ENCODE data around the gene TAS2R3.

TAS2R3 gene, protein sequence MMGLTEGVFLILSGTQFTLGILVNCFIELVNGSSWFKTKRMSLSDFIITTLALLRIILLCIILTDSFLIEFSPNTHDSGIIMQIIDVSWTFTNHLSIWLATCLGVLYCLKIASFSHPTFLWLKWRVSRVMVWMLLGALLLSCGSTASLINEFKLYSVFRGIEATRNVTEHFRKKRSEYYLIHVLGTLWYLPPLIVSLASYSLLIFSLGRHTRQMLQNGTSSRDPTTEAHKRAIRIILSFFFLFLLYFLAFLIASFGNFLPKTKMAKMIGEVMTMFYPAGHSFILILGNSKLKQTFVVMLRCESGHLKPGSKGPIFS

GRCh38 chr7:141763797-141764196, at the start of gene TAS2R3:
TSS of gene TAS2R3 (plus strand) at chr7:141764097. CDS start at chr7:141764159, 62 bp downstream.
- H3K9me3 Mint-ChIP-seq, result no peaks in the 10 kb centered on the region
- peaks cover 69% of the 10 kb centered on the region for H3K36me3 Mint-ChIP-seq (ENCODE audit: low read depth)
- no peak within 1 kb of the TSS for H3K27ac Mint-ChIP-seq
- H3K4me1 Mint-ChIP-seq (ENCODE audit: low read depth), result peaks cover 6% of the 10 kb centered on the region
- intact Hi-C loops (cut with micrococcal nuclease), result no loop called here
- no peaks in the 10 kb centered on the region for H3K27me3 Mint-ChIP-seq
- H3K4me3 Mint-ChIP-seq, result no peak within 1 kb of the TSS

DNA sequence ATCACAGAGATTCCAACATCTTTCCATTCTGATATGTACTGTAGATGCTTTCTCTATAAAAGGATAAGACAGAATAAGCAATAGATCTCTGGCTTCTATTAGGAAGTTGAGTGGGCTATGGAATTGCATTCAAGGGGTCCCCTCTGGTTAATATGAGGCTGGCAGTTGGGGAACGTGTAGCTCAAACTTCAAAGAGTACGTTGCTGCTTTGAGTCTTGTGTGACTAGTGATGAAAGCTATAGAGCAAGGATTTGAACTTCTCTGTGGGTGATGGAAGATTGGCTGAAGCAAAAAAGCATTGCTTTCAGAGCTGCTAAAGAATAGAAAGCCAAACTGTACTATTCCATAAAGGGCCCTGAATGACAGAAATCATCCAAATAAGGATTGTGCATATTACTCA, 49.3 kb upstream of the TAS2R3 start:
- no peaks in the 10 kb centered on the region for H3K36me3 Mint-ChIP-seq (ENCODE audit: low read depth)
- H3K27me3 Mint-ChIP-seq, result no peaks in the 10 kb centered on the region
- no peaks in the 10 kb centered on the region for H3K9me3 Mint-ChIP-seq
- no peak overlapping the region for H3K27ac Mint-ChIP-seq
- H3K4me3 Mint-ChIP-seq, result no peak overlapping the region
- H3K4me1 Mint-ChIP-seq (ENCODE audit: low read depth), result no peaks in the 10 kb centered on the region
- intact Hi-C loops (cut with micrococcal nuclease), result no loop called here

- H3K9me3 Mint-ChIP-seq, result no peaks in the 10 kb centered on the region
- intact Hi-C loops (cut with micrococcal nuclease), result no loop called here
- H3K36me3 Mint-ChIP-seq (ENCODE audit: low read depth), result no peaks in the 10 kb centered on the region
- H3K4me3 Mint-ChIP-seq, result no peak overlapping the region
- H3K27me3 Mint-ChIP-seq, result no peaks in the 10 kb centered on the region
- H3K4me1 Mint-ChIP-seq (ENCODE audit: low read depth), result no peaks in the 10 kb centered on the region
- no peak overlapping the region for H3K27ac Mint-ChIP-seq
Measured at GRCh38 chr7:141715018-141715417, 48.9 kb upstream of the TAS2R3 start.

DNA sequence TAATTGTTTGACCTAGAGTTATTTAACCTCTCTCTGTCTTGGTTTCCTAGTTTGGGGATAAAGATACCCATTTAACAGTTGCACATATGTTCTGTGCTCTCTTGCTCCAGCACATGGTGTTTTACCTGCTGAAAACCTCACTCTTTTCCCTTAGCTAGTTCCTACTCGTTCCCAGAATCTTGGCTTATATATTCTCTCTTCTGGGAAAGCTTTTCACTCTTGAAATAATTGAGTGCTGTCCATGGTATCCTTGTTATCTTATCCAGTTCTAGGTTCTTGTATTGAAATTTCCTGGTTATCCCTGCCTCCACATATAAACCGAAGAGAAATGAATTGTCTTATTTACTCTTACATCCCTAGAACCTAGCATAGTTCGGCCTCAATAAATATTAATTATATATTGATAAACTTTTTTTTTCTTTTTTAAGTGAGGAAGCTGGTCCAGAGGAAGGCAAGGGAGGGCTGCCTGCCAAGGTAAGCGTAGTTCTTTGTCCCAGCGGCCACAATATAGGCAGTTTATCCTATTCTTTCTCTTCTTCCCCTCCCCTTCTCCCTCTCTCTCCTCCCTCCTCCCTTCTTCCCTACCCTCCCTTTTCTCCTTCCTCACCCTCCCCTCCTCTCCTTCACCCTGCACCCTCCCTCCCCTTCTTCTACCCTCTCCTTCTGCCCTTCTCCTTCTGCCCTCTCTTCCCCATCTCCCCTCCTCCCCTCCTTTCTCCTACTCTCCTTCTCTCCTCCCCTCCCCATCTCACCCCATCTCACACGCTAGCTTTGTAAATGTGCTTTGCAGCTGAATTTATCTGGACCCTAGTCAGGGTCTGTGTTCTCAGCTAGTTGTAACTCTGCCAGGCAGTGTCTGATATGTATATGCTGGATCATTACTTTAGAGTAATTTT, 47.9 kb upstream of the TAS2R3 start:
- intact Hi-C loops (cut with micrococcal nuclease), result no loop called here
- H3K27me3 Mint-ChIP-seq, result no peaks in the 10 kb centered on the region
- no peak overlapping the region for H3K27ac Mint-ChIP-seq
- no peaks in the 10 kb centered on the region for H3K4me1 Mint-ChIP-seq (ENCODE audit: low read depth)
- no peaks in the 10 kb centered on the region for H3K36me3 Mint-ChIP-seq (ENCODE audit: low read depth)
- no peak overlapping the region for H3K4me3 Mint-ChIP-seq
- H3K9me3 Mint-ChIP-seq, result no peaks in the 10 kb centered on the region

GRCh38 chr7:141717450-141717849, 46.4 kb upstream of the TAS2R3 start:
- Mint-ChIP-seq H3K4me1 (ENCODE audit: low read depth) (no peaks in the 10 kb centered on the region), H3K27ac (no peak overlapping the region), H3K36me3 (ENCODE audit: low read depth) (no peaks in the 10 kb centered on the region), H3K9me3 (no peaks in the 10 kb centered on the region), H3K27me3 (no peaks in the 10 kb centered on the region), H3K4me3 (no peak overlapping the region)
- intact Hi-C loops (cut with micrococcal nuclease), result no loop called here

- Mint-ChIP-seq H3K9me3 (no peaks in the 10 kb centered on the region), H3K36me3 (ENCODE audit: low read depth) (no peaks in the 10 kb centered on the region), H3K27ac (no peak overlapping the region), H3K4me3 (no peak overlapping the region), H3K27me3 (no peaks in the 10 kb centered on the region), H3K4me1 (ENCODE audit: low read depth) (no peaks in the 10 kb centered on the region)
- intact Hi-C loops (cut with micrococcal nuclease), result no loop called here
Measured at GRCh38 chr7:141722529-141722928, 41.4 kb upstream of the TAS2R3 start.

GRCh38 chr7:141729020-141729419, 34.9 kb upstream of the TAS2R3 start:
- intact Hi-C loops (cut with micrococcal nuclease), result no loop called here
- H3K4me3 Mint-ChIP-seq, result no peak overlapping the region
- no peaks in the 10 kb centered on the region for H3K9me3 Mint-ChIP-seq
- no peaks in the 10 kb centered on the region for H3K27me3 Mint-ChIP-seq
- H3K27ac Mint-ChIP-seq, result no peak overlapping the region
- H3K4me1 Mint-ChIP-seq (ENCODE audit: low read depth), result no peaks in the 10 kb centered on the region
- no peaks in the 10 kb centered on the region for H3K36me3 Mint-ChIP-seq (ENCODE audit: low read depth)

GRCh38 chr7:141731476-141732149, 32.3 kb upstream of the TAS2R3 start:
- H3K27me3 Mint-ChIP-seq, result no peaks in the 10 kb centered on the region
- no peaks in the 10 kb centered on the region for H3K9me3 Mint-ChIP-seq
- H3K36me3 Mint-ChIP-seq (ENCODE audit: low read depth), result no peaks in the 10 kb centered on the region
- intact Hi-C loops (cut with micrococcal nuclease), result loop anchor here (10.0 kb wide), 1 partner anchor 177 kb away; the partner anchor contains the start of gene AGK
- H3K4me3 Mint-ChIP-seq, result no peak overlapping the region
- no peaks in the 10 kb centered on the region for H3K4me1 Mint-ChIP-seq (ENCODE audit: low read depth)
- H3K27ac Mint-ChIP-seq, result no peak overlapping the region

DNA sequence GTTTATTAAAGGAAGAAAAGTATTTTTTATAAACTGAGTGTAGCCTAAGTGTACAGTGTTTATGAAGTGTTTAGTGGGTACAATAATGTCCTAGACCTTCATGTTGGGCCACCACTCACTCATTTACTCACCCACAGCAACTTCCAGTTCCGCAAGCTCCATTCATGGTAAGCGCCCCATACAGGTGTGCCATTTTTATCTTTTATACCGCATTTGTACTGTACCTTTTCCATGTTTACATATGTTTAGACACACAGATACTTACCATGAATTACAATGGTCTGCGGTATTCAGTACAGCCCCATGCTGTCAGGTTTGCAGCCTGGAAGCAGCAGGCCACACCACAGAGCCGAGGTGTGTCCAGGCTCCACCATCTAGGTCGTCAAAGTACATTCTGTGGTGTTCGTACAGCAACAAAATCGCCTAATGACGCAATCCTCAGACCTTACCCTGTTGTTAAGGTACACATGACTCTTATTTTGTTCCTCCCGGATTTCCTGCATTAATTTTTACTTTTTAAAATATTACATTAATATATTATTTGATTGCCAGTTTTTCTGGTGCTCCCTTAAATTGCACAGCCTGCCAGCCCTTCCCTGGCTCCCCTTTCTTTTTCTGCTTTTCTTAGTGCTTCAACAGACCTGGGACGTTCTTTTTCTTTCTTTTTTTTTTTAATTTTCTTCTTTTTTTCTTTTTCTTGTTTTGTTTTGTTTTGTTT, 26.6 kb upstream of the TAS2R3 start:
- Mint-ChIP-seq H3K27me3 (no peaks in the 10 kb centered on the region), H3K27ac (peak overlapping the region; percentile 97), H3K4me1 (ENCODE audit: low read depth) (peaks cover 29% of the 10 kb centered on the region), H3K9me3 (no peaks in the 10 kb centered on the region), H3K36me3 (ENCODE audit: low read depth) (peaks cover 34% of the 10 kb centered on the region), H3K4me3 (peak overlapping the region; percentile 98)
- intact Hi-C loops (cut with micrococcal nuclease), result loop anchor here (5.0 to 10.0 kb wide), 2 partner anchors 35 to 182 kb away; partner anchors contain the start of genes AGK and DENND11

GRCh38 chr7:141737836-141738591, 25.9 kb upstream of the TAS2R3 start, which contains the start of gene SSBP1:
TSS of gene SSBP1 (plus strand) at chr7:141738358. CDS start at chr7:141739167, 809 bp downstream.
- Mint-ChIP-seq H3K9me3 (no peaks in the 10 kb centered on the region), H3K27ac (peak within 1 kb of the TSS; percentile 97), H3K4me1 (ENCODE audit: low read depth) (peaks cover 29% of the 10 kb centered on the region), H3K4me3 (peak within 1 kb of the TSS; percentile 98), H3K27me3 (no peaks in the 10 kb centered on the region), H3K36me3 (ENCODE audit: low read depth) (peaks cover 41% of the 10 kb centered on the region)
- intact Hi-C loops (cut with micrococcal nuclease), result loop anchor here (1.0 to 10.0 kb wide), 3 partner anchors 36 to 183 kb away; partner anchors contain the start of genes AGK and DENND11

DNA sequence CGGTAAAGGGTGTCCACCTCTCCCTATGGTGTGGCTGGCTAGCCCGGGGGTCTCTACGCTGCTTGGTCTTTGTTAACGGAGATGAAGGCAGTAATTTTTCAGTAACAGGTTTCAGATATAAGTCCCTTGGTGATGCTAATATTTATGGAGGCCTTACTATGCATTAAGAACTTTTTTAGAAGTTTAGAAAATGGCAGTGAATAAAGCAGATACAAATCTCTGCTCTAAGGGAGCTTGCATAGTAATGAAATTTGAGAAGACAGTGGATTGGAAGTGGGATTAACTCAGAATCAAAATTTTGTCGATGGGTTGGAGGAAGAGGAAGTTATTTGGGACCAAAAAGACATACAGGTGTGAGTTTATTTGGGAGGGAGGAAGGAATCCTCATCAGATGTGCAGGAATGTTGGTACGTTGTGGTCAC, 25.3 kb upstream of the TAS2R3 start:
- Mint-ChIP-seq H3K27me3 (no peaks in the 10 kb centered on the region), H3K9me3 (no peaks in the 10 kb centered on the region), H3K4me1 (ENCODE audit: low read depth) (peaks cover 29% of the 10 kb centered on the region), H3K4me3 (peak overlapping the region; percentile 98), H3K27ac (peak overlapping the region; percentile 97), H3K36me3 (ENCODE audit: low read depth) (peaks cover 47% of the 10 kb centered on the region)
- intact Hi-C loops (cut with micrococcal nuclease), result loop anchor here (1.0 to 10.0 kb wide), 3 partner anchors 36 to 184 kb away; partner anchors contain the start of genes AGK and DENND11

- Mint-ChIP-seq H3K4me1 (ENCODE audit: low read depth) (peaks cover 29% of the 10 kb centered on the region), H3K36me3 (ENCODE audit: low read depth) (peaks cover 53% of the 10 kb centered on the region), H3K9me3 (no peaks in the 10 kb centered on the region), H3K27ac (peak overlapping the region; percentile 3), H3K4me3 (peak overlapping the region; percentile 98), H3K27me3 (no peaks in the 10 kb centered on the region)
- intact Hi-C loops (cut with micrococcal nuclease), result loop anchor here (5.0 to 10.0 kb wide), 2 partner anchors 37 to 184 kb away; partner anchors contain the start of genes AGK and DENND11
Measured at GRCh38 chr7:141739250-141739649, 24.6 kb upstream of the TAS2R3 start.
